SK-N-SH (cell line): ENCODE measurements around the gene ENPEP. TPM values are rescaled to one million over a fixed set of nuclear protein-coding genes. Genes with fewer than 3 reads are reported as not detected.

Experiments
- CTCF ChIA-PET: fragments of 300-600, 350-600 bp; formaldehyde crosslinking; extraction: SDS; loops from one replicate; lab custom pipeline; 2021; lab: Yijun Ruan, JAX
- POLR2A ChIA-PET: fragments of 350-600 bp; sonication (Branson Sonifier 250); formaldehyde crosslinking; extraction: SDS; loops from one replicate; lab custom pipeline; 2020; ENCODE audit warnings: antibody characterized with exemption, inconsistent platforms; lab: Yijun Ruan, JAX
- DNase-seq: peaks from one replicate; pipeline ENCODE4 v3.0.0; 2012
- H2AFZ ChIP-seq: fragments of 200-600 bp; sonication (generic); 2 replicates; pipeline ENCODE4 v1.8.1; 2016; ENCODE audit warnings: antibody characterized with exemption, mild to moderate bottlenecking, low read depth
- H3F3A ChIP-seq: fragments of 200-600 bp; sonication (generic); replicated peaks from 2 replicates; pipeline ENCODE3; 2016; ENCODE audit warnings: antibody characterized with exemption, mild to moderate bottlenecking; ENCODE audit not compliant: insufficient read depth
- H3K27ac ChIP-seq, 2 experiments: fragments of 200-500 bp in 1 of 2; fragments of 200-600 bp in 1 of 2; sonication (Bioruptor generic) in 1 of 2; sonication (generic), shearing (Covaris generic) in 1 of 2; 2 replicates each; pipeline versions ENCODE4 v1.5.1 to v1.6.1; 2014 to 2016; ENCODE audit warnings: low read depth in 2 of 2, inconsistent platforms in 1 of 2, low read length in 1 of 2, mild to moderate bottlenecking in 1 of 2, mixed read lengths in 1 of 2
- H3K27me3 ChIP-seq: fragments of 200-600 bp; sonication (generic), shearing (Covaris generic); 2 replicates; pipeline ENCODE4 v1.6.1; 2016; ENCODE audit warnings: mixed run types; ENCODE audit not compliant: insufficient read depth
- H3K36me3 ChIP-seq, 2 experiments: fragments of 200-500 bp in 1 of 2; fragments of 200-600 bp in 1 of 2; sonication (Bioruptor generic) in 1 of 2; sonication (generic) in 1 of 2; replicated peaks in 1 of 2; 2 replicates each; pipeline versions ENCODE3 to v1.5.1; 2014 to 2016; ENCODE audit warnings: low read length in 1 of 2, mild to moderate bottlenecking in 1 of 2; ENCODE audit not compliant: insufficient read depth in 2 of 2, control insufficient read depth in 1 of 2
- H3K4me1 ChIP-seq, 2 experiments: fragments of 200-500 bp in 1 of 2; fragments of 200-600 bp in 1 of 2; sonication (Bioruptor generic) in 1 of 2; sonication (generic), shearing (Covaris generic) in 1 of 2; 2 replicates each; pipeline versions ENCODE4 v1.5.1 to v1.6.1; 2014 to 2016; ENCODE audit warnings: low read depth in 1 of 2, low read length in 1 of 2, mixed run types in 1 of 2; ENCODE audit not compliant: insufficient read depth in 2 of 2, control insufficient read depth in 1 of 2
- H3K4me2 ChIP-seq: fragments of 200-600 bp; sonication (generic), shearing (Covaris generic); 2 replicates; pipeline ENCODE4 v1.6.1; 2017; ENCODE audit warnings: mixed run types
- H3K4me3 ChIP-seq, 2 experiments: fragments of 200-500 bp in 1 of 2; fragments of 200-600 bp in 1 of 2; sonication (Bioruptor generic) in 1 of 2; sonication (generic), shearing (Covaris generic) in 1 of 2; 2 replicates each; pipeline versions ENCODE4 v1.5.1 to v1.8.1; 2014 to 2016; ENCODE audit warnings: low read depth in 2 of 2, inconsistent platforms in 1 of 2, low read length in 1 of 2, mild to moderate bottlenecking in 1 of 2, mixed read lengths in 1 of 2, moderate library complexity in 1 of 2
- H3K79me2 ChIP-seq: fragments of 200-600 bp; sonication (generic); 2 replicates; pipeline ENCODE4 v1.8.1; 2017; ENCODE audit warnings: mild to moderate bottlenecking; ENCODE audit not compliant: insufficient read depth
- H3K9ac ChIP-seq: fragments of 200-600 bp; sonication (generic); 2 replicates; pipeline ENCODE4 v1.6.1; 2017; ENCODE audit warnings: mixed run types
- H3K9me2 ChIP-seq: fragments of 200-600 bp; sonication (generic); 2 replicates; pipeline ENCODE4 v1.6.1; 2017; ENCODE audit warnings: mixed run types
- H3K9me3 ChIP-seq: fragments of 200-600 bp; sonication (generic); 2 replicates; pipeline ENCODE4 v1.6.1; 2017; ENCODE audit warnings: mixed run types, mild to moderate bottlenecking, moderate library complexity
- H4K20me1 ChIP-seq: fragments of 200-600 bp; sonication (generic); 2 replicates; pipeline ENCODE4 v1.6.1; 2017; ENCODE audit warnings: mild to moderate bottlenecking, mixed run types; ENCODE audit not compliant: insufficient read depth
- ELF1 ChIP-seq: IDR thresholded peaks from 2 replicates; pipeline ENCODE4 v1.4.0; 2012
- EP300 ChIP-seq, 2 experiments: IDR thresholded peaks; 2 replicates each; pipeline versions ENCODE4 v1.4.0 to v1.6.1; 2012; ENCODE audit warnings: borderline replicate concordance in 1 of 2, low read depth in 1 of 2, low read length in 1 of 2
- MEF2A ChIP-seq: IDR thresholded peaks from 2 replicates; pipeline ENCODE4 v1.4.0; 2012; ENCODE audit warnings: low read depth, borderline replicate concordance
- NFIC ChIP-seq: IDR thresholded peaks from 2 replicates; pipeline ENCODE4 v1.4.0; 2012; ENCODE audit warnings: borderline replicate concordance
- NRF1 ChIP-seq: IDR thresholded peaks from 2 replicates; pipeline ENCODE4 v1.6.1; 2012; ENCODE audit warnings: low read depth, mild to moderate bottlenecking, low read length
- POLR2AphosphoS5 ChIP-seq: IDR thresholded peaks from 2 replicates; pipeline ENCODE4 v1.6.1; 2012; ENCODE audit warnings: low read depth, low read length
- RCOR1 ChIP-seq: fragments of 150-350 bp; IDR thresholded peaks from 2 replicates; pipeline ENCODE4 v1.6.1; 2017; ENCODE audit warnings: antibody characterized with exemption, low read length
- TAF1 ChIP-seq: IDR thresholded peaks from 2 replicates; pipeline ENCODE4 v1.6.1; 2012; ENCODE audit warnings: low read depth, mild to moderate bottlenecking, low read length, moderate library complexity, borderline replicate concordance
- WGBS: methylation state at CpG from one replicate; pipeline ENCODE4 v1.1.6; 2017; ENCODE audit warnings: low lambda C conversion rate; 5-methylcytosine and 5-hydroxymethylcytosine counted together
- polyA plus RNA-seq, 3 experiments: library from polyadenylated mRNA; depleted of rRNA; stranded (reverse); fragments of >200 nt; gene quantifications; 2 replicates each; pipeline ENCODE4 v1.2.3, GENCODE V29; 2012
- TF ChIP-seq, protein P1 (sequence below): IDR thresholded peaks from 2 replicates; pipeline ENCODE4; 2012
- TF ChIP-seq, protein P2 (sequence below): fragments of 200-600 bp; sonication (generic); IDR thresholded peaks from 2 replicates; pipeline ENCODE4 v1.6.1; 2017; ENCODE audit warnings: antibody characterized with exemption, mild to moderate bottlenecking, moderate library complexity
- TF ChIP-seq, protein P3 (sequence below): IDR thresholded peaks from 2 replicates; pipeline ENCODE4 v1.6.1; 2012; ENCODE audit warnings: mild to moderate bottlenecking, low read depth, low read length, moderate library complexity

Gene ENPEP
- polyA plus RNA-seq, 1 of the 3 experiments (the other 2 are of a cell fraction), result 0.16 TPM

DNA sequence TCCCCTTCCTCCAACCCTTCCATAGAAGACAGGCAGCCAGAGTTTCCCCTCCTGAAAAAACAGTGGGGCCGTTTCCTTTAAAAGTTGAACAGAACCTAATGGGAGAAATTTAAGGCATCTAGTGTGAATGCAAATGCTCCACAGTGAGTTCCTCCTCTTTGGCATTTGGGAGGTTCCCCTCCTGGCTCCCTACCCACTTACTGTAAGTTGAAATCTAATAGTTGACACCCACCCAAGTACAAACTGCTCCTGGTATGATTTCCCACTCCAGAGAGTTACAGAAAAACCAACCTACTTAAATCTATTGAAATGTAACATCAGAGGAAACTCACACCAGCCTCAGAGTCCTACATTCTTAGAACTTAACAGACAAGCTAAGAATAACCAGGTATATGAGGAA lies 17.6 kb downstream of the ENPEP start:
- Histone ChIP-seq H3K27ac (no peak overlapping the region), H4K20me1 (no peaks in the 10 kb centered on the region), H2AFZ (no peak overlapping the region), H3K4me1 (peaks cover 0 to 2% of the 10 kb centered on the region in 2 experiments; a peak in 2 of 4 replicates), H3K9me3 (no peaks in the 10 kb centered on the region), H3K4me3 (no peak overlapping the region), H3K36me3 (no peaks in the 10 kb centered on the region), H3K27me3 (no peaks in the 10 kb centered on the region; the same call in 1 of the 2 replicates), H3K9ac (no peak overlapping the region), H3K4me2 (no peak overlapping the region), H3K79me2 (no peaks in the 10 kb centered on the region), H3K9me2 (no peaks in the 10 kb centered on the region), H3F3A (no peaks in the 10 kb centered on the region)
- ChIA-PET POLR2A (no interaction called here), CTCF (interaction anchor here (0.9 to 1.5 kb wide), 3 partner anchors 13 to 494 kb away, joined by 3 to 4 read pairs (median 3); no protein-coding TSS in a partner anchor)
- TF ChIP-seq, protein P1, sequence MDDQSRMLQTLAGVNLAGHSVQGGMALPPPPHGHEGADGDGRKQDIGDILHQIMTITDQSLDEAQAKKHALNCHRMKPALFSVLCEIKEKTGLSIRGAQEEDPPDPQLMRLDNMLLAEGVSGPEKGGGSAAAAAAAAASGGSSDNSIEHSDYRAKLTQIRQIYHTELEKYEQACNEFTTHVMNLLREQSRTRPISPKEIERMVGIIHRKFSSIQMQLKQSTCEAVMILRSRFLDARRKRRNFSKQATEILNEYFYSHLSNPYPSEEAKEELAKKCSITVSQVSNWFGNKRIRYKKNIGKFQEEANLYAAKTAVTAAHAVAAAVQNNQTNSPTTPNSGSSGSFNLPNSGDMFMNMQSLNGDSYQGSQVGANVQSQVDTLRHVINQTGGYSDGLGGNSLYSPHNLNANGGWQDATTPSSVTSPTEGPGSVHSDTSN, result no peak
- no peak for DNase-seq
- 7% methylated on average over 1 of the region's 1 CpG for whole genome bisulfite sequencing

DNA sequence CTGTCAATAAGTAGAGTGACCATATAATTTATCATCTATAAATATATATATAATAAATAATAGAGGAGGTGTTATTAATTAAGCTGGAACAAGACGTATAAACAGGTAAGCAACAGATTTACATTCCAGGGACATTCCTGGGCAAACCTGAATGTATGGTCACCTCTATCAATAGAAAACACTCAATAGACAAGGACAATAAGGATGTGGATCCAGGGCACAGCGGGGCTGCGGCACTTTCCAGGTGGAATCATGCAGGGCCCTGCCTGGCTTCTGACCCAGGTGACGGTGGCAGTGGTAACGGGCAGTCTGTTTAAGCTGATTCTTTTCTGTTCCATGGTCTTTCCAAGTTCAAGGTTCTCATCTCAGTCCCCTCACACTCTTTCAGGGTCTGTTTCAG lies 22.5 kb downstream of the ENPEP start:
- Histone ChIP-seq H3F3A (no peaks in the 10 kb centered on the region), H3K36me3 (no peaks in the 10 kb centered on the region), H3K9me3 (no peaks in the 10 kb centered on the region; the same call in 1 of the 2 replicates), H4K20me1 (no peaks in the 10 kb centered on the region), H3K79me2 (no peaks in the 10 kb centered on the region), H2AFZ (no peak overlapping the region), H3K9ac (no peak overlapping the region), H3K27ac (no peak overlapping the region), H3K4me3 (no peak overlapping the region), H3K4me2 (no peak overlapping the region), H3K27me3 (no peaks in the 10 kb centered on the region), H3K4me1 (no peaks in the 10 kb centered on the region), H3K9me2 (no peaks in the 10 kb centered on the region)
- DNase-seq, result no peak
- ChIA-PET POLR2A (no interaction called here), CTCF (interaction anchor here (0.8 to 1.0 kb wide), 3 partner anchors 10 to 500 kb away, joined by 3 read pairs; no protein-coding TSS in a partner anchor)
- 61% methylated on average over 5 of the region's 5 CpGs for WGBS
- no peak for TF ChIP-seq NRF1
- no peak for TF ChIP-seq ELF1
- TF ChIP-seq EP300 (IDR thresholded peaks at IDR 0.05; ENCODE audit: borderline replicate concordance in 1 of 2, low read depth in 1 of 2, low read length in 1 of 2), result no peak
- TF ChIP-seq RCOR1, result no peak
- TF ChIP-seq, protein P1, result no peak
- TF ChIP-seq, protein P2, sequence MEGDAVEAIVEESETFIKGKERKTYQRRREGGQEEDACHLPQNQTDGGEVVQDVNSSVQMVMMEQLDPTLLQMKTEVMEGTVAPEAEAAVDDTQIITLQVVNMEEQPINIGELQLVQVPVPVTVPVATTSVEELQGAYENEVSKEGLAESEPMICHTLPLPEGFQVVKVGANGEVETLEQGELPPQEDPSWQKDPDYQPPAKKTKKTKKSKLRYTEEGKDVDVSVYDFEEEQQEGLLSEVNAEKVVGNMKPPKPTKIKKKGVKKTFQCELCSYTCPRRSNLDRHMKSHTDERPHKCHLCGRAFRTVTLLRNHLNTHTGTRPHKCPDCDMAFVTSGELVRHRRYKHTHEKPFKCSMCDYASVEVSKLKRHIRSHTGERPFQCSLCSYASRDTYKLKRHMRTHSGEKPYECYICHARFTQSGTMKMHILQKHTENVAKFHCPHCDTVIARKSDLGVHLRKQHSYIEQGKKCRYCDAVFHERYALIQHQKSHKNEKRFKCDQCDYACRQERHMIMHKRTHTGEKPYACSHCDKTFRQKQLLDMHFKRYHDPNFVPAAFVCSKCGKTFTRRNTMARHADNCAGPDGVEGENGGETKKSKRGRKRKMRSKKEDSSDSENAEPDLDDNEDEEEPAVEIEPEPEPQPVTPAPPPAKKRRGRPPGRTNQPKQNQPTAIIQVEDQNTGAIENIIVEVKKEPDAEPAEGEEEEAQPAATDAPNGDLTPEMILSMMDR, result no peak
- TF ChIP-seq TAF1, result no peak
- TF ChIP-seq NFIC, result no peak
- no peak for TF ChIP-seq POLR2AphosphoS5
- TF ChIP-seq, protein P3, sequence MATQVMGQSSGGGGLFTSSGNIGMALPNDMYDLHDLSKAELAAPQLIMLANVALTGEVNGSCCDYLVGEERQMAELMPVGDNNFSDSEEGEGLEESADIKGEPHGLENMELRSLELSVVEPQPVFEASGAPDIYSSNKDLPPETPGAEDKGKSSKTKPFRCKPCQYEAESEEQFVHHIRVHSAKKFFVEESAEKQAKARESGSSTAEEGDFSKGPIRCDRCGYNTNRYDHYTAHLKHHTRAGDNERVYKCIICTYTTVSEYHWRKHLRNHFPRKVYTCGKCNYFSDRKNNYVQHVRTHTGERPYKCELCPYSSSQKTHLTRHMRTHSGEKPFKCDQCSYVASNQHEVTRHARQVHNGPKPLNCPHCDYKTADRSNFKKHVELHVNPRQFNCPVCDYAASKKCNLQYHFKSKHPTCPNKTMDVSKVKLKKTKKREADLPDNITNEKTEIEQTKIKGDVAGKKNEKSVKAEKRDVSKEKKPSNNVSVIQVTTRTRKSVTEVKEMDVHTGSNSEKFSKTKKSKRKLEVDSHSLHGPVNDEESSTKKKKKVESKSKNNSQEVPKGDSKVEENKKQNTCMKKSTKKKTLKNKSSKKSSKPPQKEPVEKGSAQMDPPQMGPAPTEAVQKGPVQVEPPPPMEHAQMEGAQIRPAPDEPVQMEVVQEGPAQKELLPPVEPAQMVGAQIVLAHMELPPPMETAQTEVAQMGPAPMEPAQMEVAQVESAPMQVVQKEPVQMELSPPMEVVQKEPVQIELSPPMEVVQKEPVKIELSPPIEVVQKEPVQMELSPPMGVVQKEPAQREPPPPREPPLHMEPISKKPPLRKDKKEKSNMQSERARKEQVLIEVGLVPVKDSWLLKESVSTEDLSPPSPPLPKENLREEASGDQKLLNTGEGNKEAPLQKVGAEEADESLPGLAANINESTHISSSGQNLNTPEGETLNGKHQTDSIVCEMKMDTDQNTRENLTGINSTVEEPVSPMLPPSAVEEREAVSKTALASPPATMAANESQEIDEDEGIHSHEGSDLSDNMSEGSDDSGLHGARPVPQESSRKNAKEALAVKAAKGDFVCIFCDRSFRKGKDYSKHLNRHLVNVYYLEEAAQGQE, result no peak
- no peak for TF ChIP-seq MEF2A
